Nephron progenitor cell (in vitro differentiated cells): ENCODE results near the gene MBOAT2.

Experiments
- DNase-seq: peaks from one replicate; pipeline ENCODE4 v3.0.0; 2021
- H3K27ac Mint-ChIP-seq: 2 replicates; pipeline ENCODE4 v1.8.0; 2021; ENCODE audit warnings: mild to moderate bottlenecking, moderate library complexity, mixed read lengths
- H3K27me3 Mint-ChIP-seq: 2 replicates; pipeline ENCODE4 v1.8.0; 2021; ENCODE audit warnings: mild to moderate bottlenecking, low read depth, mixed read lengths; ENCODE audit not compliant: poor library complexity
- H3K36me3 Mint-ChIP-seq: 2 replicates; pipeline ENCODE4 v1.8.0; 2021; ENCODE audit warnings: low read depth, mixed read lengths
- H3K4me1 Mint-ChIP-seq: 2 replicates; pipeline ENCODE4 v1.8.0; 2021; ENCODE audit warnings: mixed read lengths
- H3K4me3 Mint-ChIP-seq: 2 replicates; pipeline ENCODE4 v1.8.0; 2021; ENCODE audit warnings: mild to moderate bottlenecking, moderate library complexity, mixed read lengths
- H3K9me3 Mint-ChIP-seq: 2 replicates; pipeline ENCODE4 v1.8.0; 2021; ENCODE audit warnings: mild to moderate bottlenecking, moderate library complexity, mixed read lengths
- TF ChIP-seq, protein P1 (sequence below): fragments of 200-600 bp; sonication (generic); IDR thresholded peaks from 2 replicates; pipeline ENCODE4 v1.5.0; 2021; ENCODE audit warnings: antibody characterized with exemption

MBOAT2 gene

DNA sequence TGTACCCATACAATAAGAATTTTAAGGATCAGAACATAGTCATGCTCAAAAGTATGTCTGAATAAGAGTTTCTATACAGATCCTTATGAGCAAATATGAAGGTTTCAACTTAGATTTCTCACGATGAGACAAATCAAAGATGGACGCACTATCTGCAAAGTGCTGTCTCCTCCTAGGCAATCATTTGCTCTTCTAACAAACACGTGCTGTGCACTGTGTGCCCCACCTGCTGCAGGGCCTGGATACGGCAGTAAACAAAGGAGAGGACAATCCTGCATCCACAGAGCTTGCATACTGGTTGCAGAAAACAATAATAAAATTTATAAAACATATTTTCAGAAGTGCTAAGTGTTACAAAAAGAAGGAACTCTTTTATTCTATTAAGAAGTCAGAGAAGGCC lies 126.2 kb downstream of the MBOAT2 start:
- Mint-ChIP-seq H3K36me3 (peaks cover 35% of the 10 kb centered on the region), H3K4me1 (peaks cover 8% of the 10 kb centered on the region), H3K27ac (peak overlapping the region; percentile 70), H3K9me3 (no peaks in the 10 kb centered on the region), H3K27me3 (no peaks in the 10 kb centered on the region), H3K4me3 (no peak overlapping the region)
- TF ChIP-seq, protein P1, sequence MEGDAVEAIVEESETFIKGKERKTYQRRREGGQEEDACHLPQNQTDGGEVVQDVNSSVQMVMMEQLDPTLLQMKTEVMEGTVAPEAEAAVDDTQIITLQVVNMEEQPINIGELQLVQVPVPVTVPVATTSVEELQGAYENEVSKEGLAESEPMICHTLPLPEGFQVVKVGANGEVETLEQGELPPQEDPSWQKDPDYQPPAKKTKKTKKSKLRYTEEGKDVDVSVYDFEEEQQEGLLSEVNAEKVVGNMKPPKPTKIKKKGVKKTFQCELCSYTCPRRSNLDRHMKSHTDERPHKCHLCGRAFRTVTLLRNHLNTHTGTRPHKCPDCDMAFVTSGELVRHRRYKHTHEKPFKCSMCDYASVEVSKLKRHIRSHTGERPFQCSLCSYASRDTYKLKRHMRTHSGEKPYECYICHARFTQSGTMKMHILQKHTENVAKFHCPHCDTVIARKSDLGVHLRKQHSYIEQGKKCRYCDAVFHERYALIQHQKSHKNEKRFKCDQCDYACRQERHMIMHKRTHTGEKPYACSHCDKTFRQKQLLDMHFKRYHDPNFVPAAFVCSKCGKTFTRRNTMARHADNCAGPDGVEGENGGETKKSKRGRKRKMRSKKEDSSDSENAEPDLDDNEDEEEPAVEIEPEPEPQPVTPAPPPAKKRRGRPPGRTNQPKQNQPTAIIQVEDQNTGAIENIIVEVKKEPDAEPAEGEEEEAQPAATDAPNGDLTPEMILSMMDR, result no peak
- DNase-seq, result no peak

DNA sequence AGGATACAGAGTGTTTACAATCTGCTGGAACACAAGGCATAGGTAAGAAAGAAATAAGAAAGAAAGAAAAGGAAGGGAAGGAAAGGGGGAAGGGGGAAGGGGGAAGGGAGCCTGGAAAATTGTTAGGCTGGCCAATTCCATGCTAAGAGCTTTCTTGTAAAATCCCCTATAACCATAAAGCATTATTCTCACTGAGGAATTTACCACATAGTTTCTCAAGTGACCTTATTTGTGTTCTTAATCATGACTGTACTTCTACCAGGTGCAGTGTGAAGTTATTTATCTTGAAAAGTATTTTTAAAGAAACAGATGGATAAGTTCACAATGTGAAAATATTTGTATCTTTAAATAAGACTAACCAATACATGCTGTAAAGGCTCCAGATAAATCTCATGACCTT lies 126.9 kb downstream of the MBOAT2 start:
- Mint-ChIP-seq H3K4me3 (no peak overlapping the region), H3K4me1 (peaks cover 8% of the 10 kb centered on the region), H3K27me3 (no peaks in the 10 kb centered on the region), H3K9me3 (no peaks in the 10 kb centered on the region), H3K27ac (no peak overlapping the region), H3K36me3 (peaks cover 34% of the 10 kb centered on the region)
- TF ChIP-seq, protein P1, result no peak
- DNase-seq, result no peak

DNA sequence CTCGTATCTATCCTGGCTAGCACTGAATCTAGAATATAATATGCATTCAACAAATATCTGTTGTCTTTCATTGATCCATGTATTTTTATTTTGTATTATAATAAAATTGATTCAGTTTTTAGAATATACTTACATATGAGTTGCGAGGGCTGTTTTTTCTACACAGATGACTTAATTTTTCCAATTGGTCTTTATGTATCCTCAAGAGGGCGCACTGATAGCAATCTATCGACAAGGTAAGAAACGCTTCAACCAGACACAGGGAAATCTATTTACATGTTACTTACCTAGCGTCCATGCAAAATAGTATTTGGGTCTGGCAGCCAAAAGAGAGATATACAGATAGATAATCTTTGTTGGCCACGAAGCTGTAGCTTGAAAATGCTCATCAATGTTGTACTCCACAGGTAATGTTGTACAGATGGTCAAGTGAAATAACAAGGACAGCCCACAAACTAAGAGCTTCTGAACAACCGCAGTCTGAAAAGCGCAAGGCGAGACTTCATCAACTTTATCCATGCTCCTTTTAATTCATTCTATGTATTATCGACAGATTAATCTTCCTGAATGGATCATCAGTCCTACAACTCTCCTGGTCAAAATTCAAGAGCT lies 130.6 kb downstream of the MBOAT2 start:
- Mint-ChIP-seq H3K36me3 (peaks cover 14% of the 10 kb centered on the region), H3K27ac (no peak overlapping the region), H3K4me1 (peaks cover 18% of the 10 kb centered on the region), H3K27me3 (no peaks in the 10 kb centered on the region), H3K9me3 (no peaks in the 10 kb centered on the region), H3K4me3 (no peak overlapping the region)
- no peak for DNase-seq
- TF ChIP-seq, protein P1, result peak; percentile 63

DNA sequence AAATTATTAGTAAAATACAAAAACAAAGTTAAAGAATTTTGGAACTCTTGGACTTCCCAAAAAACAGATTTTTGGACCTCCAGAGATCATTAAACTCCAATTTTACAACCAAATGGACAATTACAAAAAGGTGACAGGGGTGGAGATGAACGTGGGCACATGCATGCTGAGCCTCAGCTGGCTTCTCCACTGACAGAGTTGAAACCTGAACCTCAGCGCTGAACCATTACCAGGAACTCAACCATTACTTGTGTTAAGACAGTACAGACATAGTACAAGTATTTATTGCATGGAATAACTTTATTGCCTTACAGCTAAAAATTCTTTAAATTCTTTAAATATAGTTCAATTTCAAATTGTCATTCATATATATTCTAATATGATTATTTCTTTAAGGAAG lies 133.0 kb downstream of the MBOAT2 start:
- no peaks in the 10 kb centered on the region for H3K27me3 Mint-ChIP-seq
- peaks cover 13% of the 10 kb centered on the region for H3K36me3 Mint-ChIP-seq
- TF ChIP-seq, protein P1, result no peak
- H3K27ac Mint-ChIP-seq, result no peak overlapping the region
- peak; percentile 15 for DNase-seq
- H3K4me3 Mint-ChIP-seq, result no peak overlapping the region
- peaks cover 12% of the 10 kb centered on the region for H3K4me1 Mint-ChIP-seq
- H3K9me3 Mint-ChIP-seq, result no peaks in the 10 kb centered on the region

DNA sequence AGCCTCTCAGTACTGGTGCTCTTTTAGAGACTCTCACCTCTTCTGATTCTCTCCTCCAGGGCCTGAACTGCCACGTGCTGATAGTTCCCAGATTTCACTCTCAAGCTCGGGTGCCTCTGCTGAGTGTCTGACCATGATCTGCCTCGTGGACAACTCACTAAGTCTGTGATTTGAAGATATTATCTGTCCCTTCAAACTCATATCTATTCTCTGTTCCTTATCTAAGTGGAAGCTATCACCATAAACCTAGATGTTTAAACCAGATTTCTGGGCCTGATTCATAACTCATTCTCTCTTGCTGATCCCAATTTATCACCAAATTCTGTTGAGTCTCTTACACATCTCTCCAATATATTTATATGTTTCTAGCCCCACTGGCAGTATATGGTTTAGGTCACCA lies 136.1 kb downstream of the MBOAT2 start:
- TF ChIP-seq, protein P1, result no peak
- DNase-seq, result no peak
- Mint-ChIP-seq H3K9me3 (no peaks in the 10 kb centered on the region), H3K4me3 (no peak overlapping the region), H3K27me3 (peaks cover 4% of the 10 kb centered on the region), H3K4me1 (peaks cover 23% of the 10 kb centered on the region), H3K36me3 (peaks cover 25% of the 10 kb centered on the region), H3K27ac (no peak overlapping the region)

DNA sequence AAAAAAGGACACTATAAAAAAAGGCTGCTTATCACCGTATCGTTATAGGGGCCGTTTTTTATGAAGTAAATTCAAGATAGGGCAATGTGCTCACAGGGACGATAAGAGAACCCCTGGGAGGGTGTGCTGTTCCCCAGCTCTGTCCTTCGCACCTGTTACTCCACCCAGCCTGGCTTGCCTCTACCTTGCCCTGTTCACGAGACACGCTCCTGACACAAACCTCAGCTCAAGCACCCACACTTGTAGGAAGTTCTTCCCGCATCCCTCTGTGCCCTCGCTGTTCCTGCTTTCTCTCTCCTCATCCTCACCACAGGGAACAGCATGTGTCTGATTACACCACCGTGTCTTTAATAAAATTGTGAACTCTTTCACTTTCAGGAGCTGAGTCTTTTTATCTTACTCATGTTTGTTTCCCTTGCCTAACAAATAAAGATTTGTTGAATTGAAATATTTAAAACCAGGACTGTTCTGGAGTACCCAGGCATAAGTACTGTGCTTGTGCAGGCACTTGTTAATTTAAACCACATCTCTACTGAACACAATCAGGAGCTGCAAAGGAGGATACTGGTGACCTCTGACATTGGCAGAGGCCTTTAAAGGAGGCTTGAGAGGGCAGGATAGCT lies 140.0 kb downstream of the MBOAT2 start:
- Mint-ChIP-seq H3K4me3 (no peak overlapping the region), H3K27ac (no peak overlapping the region), H3K9me3 (no peaks in the 10 kb centered on the region), H3K36me3 (peaks cover 32% of the 10 kb centered on the region), H3K27me3 (peaks cover 4% of the 10 kb centered on the region), H3K4me1 (peaks cover 11% of the 10 kb centered on the region)
- TF ChIP-seq, protein P1, result no peak
- no peak for DNase-seq
